NCI-H345 treated with DMSO at 0.1 percent for 48 hours (cell line): Measurements from ENCODE around the gene FBXO28.
A peak's percentile ranks its signal among the peaks of the same experiment; 100 is the strongest.
"Not testable (repeated sequence)": the region's sequence is repeated elsewhere in the genome, so short reads cannot be mapped to it uniquely, and the experiment has no call there.

ENCODE experiments used
- DNase-seq: peaks from one replicate; lab custom pipeline; 2025; ENCODE audit not compliant: unreplicated experiment; lab: John Stamatoyannopoulos, UW

FBXO28 gene, protein sequence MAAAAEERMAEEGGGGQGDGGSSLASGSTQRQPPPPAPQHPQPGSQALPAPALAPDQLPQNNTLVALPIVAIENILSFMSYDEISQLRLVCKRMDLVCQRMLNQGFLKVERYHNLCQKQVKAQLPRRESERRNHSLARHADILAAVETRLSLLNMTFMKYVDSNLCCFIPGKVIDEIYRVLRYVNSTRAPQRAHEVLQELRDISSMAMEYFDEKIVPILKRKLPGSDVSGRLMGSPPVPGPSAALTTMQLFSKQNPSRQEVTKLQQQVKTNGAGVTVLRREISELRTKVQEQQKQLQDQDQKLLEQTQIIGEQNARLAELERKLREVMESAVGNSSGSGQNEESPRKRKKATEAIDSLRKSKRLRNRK

DNA sequence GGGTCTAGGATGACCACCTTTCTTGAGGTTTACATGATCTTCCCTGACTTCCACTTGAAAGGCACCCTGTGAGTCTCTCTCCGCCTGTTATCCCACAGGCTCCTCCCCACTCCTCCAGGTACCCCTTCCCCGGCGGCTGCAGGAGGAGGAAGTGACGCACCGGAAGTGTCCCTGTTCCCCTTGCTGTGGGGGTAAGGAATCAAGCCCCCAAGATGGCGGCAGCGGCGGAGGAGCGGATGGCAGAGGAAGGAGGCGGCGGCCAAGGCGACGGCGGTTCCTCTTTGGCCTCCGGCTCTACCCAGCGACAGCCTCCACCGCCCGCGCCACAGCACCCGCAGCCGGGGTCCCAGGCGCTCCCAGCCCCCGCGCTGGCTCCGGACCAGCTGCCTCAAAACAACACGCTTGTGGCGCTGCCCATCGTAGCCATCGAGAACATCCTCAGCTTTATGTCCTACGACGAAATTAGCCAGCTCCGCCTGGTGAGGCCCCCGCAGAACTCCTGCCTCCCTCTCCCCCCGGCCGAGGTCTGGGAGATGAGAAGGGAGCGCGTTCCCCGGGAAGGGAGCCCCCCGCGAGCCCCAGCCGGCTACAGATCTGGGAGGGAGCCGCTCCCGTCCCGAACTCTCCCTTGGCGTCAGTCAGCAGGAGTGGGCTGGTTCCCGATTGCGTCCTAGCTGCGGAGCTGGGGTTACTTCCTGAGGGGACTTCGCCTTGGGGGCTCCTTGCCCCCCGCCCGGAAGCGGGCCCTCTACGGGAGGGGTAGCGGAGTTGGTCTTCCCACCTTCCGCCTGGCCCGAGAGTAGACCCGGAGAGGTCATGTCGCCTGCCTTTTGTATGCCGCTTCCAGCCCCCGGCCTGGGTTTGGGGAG, at the start of gene FBXO28:
Gene FBXO28 (plus strand): TSS at position 194 of the 869 bp plus-strand sequence. CDS start 19 bp downstream, at position 213.
- DNase-seq, result peak; percentile 93

DNA sequence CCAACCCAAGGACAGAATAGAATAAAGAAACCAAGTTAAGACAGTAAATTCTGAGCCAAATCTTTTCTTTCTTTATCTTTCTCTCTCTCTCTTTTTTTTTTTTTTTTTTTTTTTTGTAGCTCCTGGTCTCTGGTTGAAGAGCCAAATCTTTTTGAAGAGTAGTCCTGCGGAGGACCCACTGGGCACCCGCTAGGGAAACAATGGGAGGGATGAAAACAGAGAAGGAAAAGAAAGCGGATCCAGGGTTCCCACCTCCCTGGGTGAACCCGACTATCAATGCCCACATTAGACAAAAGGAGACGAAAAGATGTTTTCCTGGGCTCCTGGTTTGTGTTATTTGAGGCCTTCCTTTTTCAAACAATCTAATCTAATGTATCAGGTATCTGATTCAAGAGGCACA, 49.8 kb upstream of the FBXO28 start:
- DNase-seq, result no peak

DNA sequence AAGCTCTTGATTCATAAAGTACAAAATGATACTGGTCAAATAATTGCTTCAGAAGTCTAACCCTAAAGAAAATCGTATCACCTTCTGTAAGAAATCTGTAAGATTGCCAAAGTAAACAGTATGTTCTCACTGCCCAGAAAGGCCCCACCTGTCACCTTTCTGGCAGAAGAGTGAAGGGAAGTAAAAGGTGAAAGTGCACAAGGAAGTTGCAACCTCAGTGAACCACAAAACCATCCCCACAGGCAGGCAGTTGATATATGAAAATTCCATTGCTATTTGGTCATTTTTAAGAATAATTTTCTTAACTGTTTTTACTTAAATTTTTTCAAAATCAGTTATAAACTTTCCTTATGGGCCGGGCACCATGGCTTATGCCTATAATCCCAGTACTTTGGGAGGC, 48.5 kb upstream of the FBXO28 start:
- DNase-seq, result no peak

DNA sequence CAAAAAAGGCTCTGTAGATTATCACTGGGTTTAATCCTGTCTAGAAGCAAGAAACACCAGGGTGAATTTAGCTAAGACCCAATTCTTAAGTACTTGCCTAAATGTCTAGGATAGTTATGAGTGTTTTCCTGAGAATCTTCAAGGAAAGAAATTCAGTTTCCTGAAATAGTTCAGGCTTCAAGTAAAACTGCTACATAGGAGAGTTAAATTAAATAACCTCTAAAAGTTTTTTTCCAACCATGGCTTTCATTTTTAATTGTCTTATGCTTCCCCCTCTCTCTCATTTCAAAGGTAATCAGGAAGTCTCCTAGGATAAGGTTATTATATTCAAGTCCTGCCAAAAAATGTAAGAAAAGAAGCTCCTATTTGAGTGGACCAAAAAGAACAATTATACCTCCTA, 46.7 kb upstream of the FBXO28 start:
- no peak for DNase-seq

DNA sequence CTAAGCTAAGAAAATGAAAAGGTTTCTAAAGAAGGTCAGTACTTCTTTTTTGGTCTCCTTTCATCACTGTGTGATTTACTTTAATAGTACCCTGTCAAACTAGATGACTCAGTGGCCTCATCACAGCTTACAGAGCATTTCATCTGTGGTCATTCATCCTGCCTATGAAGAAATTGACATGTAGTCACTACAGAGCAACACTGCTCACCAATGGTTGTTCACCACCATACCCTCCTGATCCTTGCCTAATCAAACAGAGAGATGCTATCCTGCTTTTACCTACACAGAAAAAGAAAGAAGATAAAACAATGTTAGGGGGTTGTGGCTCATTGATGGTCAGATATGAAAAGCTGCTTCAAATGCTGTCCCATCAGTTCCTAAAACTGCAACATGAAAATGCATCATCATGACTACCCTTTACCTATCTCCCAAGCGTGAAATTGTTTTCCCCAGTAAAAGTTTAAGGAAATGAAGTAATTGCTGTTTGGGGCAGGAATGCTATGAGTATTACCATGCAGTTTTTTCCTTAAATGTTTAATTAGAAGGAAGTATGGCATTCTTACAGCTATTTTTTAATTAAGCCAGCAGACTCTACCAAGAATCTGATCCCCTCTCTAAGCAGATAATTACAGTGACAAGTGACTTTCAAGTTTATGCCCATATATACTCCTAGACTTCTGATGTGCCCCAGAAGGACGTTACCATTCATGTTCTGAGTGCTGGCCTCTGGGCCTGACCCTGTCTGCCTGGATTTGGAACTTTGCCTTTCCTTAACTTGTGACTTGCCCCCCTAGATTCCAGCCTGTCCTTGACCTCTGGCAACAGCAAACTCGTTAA, 46.1 kb upstream of the FBXO28 start:
- no peak for DNase-seq

DNA sequence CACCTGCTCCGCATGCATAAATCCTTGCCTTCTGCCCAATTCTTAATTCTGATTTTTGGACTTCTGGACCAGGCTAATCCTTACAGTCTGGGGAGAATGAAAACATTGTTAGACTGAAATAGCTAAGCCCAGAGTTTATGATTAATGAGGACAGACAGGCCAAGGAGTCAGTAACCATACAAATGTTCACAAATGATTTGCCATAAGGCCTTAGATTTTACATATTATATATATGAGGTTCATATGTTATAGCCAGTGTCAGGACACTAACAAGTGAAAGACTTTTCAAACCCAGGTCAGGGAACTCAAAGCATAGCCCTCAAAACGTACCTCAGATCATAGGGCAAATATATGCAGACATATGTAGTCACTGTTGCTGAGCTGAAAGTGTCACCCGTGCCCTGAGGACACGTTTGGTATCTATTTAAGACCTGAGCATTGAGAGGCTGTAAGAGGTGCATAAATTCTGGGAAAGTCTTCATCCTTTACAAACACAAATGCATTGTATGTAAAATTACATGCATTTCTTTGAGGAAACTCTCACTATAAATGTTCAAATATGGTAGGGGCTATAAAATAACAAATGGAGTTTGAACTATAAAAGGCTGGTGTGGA, 45.3 kb upstream of the FBXO28 start:
- no peak for DNase-seq

DNA sequence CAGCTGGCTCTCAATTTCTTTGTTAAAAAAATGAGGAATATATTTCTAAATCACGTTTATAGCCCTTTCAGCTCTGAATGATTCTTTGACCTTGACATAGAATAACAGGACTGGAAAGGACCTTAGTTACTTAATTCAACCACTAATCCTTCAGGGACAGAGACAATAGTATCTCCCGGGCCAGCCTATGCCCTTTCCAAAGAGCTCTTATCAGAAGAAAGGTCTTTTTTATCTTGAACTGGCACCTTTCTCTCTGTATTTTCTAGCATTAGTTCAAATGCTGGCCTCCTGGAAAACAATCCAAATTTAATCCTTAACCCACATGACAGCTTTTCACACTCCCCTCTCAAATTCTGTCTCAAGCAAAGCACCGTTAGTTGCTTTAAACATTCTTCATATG, 44.8 kb upstream of the FBXO28 start:
- no peak for DNase-seq

DNA sequence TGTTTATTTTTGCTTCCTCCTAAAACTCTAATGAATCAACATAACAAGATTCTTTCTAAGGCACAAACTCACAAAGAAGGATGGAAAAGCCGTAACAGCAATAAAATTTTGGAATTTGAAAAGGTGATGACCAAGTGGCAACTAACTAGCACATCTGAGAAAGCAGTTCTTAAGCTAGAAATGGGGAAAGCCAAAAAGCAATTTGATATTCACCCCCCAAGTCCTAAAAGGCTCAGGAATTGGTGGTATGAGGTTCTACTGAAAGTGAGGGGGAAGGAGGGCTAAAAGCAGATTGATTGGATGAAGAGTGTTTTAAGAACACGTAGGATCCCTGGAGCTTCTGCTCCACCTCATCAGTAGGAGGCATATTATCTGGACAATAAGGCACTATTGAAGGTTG, 43.4 kb upstream of the FBXO28 start:
- DNase-seq, result no peak

DNA sequence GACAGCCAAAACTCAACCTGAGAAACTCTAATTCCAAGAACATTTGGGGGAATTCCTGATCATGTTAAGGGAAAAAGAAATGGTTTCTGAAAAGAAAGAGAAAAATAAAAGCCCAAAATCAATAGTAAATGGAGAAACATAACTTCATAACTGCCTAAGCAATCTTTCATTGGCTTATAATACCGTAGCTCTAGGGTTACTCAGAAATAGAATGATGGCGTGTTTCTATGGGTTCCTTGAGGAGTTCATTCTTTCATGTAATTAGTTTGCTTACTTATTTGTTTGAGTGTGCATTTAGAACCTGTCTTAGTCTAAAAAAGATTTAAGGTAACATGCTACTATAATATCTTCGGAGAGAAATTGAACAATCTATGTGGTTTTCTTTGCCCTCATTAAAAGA, 37.5 kb upstream of the FBXO28 start:
- no peak for DNase-seq

DNA sequence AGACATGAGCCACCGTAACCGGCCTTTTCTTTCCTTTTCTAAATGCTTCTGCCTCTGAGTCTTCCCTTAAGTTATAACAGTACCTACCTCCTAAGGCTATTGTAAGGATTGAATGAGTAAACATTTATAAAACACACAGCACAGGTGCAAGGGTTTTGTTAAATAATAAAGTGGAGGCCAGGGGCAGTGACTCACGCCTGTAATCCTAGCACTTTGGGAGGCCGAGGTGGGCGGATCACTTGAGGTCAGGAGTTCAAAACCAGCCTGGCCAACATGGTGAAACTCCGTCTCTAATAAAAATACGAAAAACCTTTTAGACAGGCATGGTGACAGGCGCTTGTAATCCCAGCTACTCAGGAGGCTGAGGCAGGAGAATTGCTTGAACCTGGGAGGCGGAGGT, 34.3 kb upstream of the FBXO28 start:
- not testable (repeated sequence) for DNase-seq

DNA sequence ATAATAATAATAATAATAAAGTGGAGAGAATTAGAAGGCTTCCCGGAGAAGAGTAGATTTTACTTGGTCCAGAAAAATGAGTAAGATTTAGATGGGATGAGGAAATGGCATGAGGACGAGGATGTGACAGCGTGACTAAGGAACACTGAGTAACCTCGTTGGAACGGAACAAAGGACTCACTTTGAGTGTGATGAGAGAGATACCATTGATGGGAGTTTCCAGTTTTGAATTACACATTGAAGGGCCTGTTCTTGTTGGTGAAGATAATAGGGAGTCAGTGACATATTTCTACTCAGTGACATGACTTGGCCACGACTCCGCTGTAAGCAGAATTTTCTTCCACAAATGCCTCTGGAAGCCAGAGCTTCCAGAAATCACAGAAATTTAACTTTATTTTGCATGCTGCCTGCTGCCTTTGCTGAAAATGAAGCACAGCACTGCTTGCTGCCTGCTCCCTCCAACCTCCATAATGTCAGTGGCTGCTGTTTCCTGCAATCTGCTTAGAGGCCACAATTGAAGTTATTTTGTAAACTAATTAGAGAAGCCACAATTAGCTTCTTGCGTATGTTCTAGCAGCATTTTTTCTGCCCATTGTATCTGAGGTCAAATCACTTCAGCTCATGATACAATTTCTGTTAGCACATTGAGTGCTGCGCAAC, 33.7 kb upstream of the FBXO28 start:
- no peak for DNase-seq

DNA sequence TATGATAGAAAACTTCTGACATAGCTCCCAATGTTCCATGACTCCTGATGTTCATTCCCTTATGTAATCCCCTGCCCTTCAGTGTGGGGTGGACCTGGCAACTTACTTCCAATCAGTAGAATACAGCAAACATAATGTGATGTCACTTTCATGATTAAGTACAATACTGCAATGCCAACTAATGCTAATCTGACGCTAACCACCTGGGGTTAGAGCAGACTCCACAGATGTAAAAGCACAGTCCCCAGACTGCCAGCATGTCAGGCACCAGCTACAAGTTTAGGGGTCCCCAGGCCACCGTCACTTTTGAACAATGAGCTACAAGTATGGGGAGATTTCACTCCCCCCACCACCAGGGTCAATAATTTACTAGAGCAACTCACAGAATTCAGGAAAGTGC, 32.3 kb upstream of the FBXO28 start:
- DNase-seq, result no peak

DNA sequence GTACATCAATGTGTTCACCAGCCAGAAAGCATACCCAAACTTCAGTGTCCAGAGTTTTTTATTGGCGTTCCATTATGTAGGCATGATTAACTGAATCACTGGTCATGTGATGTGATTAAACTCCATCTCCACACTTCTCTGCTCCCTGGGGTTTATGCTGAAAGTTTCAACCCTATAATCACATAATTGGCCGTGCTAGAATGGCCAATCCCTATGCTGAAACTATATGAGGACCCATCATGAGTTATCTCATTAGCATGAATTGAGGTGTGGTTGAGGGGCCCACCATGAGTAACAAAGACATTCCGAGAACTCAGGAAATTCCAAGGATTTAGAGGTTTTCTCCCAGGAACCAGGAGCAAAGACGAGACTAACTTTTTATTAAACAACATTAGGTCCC, 31.8 kb upstream of the FBXO28 start:
- DNase-seq, result no peak

DNA sequence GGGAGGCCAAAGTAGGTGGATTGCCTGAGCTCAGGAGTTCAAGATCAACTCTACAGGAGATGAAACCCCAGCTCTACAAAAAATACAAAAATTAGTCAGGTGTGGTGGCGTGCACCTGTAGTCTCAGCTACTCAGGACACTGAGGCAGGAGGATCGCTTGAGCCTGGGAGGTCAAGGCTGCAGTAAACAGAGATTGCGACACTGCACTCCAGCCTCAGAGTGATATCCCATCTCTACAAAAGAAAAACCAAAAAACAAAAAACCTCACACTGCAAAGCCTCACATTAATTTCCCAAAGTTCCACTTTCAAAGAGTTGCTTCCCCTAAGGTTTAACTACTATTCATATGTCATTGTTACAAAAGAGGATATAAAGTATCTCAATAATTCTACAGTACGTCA, 29.0 kb upstream of the FBXO28 start:
- no peak for DNase-seq

DNA sequence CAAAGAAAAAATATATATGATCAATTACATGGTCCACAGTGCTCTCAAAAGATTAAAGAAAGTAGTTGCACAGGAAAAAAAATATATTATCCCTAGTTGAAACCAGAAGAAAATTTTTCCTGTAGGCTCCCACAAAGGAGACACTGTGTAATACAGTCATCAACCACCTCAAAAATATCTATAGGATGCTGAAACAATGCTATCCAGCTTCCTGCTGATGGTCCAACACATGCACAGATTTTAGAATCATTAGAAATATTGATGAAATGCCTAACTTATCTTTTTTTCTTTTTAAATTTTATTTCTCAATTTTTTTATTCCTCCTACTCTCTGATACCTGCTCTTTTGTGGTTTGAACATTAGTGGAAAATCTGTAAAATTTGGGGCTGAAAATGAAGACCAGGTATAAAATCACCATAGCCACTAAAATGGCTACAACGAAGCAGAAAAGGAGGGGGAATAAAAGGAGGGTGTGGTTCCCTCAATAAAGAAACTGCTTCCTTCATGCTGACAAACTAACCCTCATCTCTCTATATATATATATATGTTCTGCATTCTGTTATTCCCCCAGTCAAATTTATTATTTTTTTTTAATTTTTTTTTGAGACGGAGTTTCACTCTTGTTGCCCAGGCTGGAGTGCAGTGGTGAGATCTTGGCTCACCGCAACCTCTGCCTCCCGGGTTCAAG, 28.3 kb upstream of the FBXO28 start:
- DNase-seq, result no peak

DNA sequence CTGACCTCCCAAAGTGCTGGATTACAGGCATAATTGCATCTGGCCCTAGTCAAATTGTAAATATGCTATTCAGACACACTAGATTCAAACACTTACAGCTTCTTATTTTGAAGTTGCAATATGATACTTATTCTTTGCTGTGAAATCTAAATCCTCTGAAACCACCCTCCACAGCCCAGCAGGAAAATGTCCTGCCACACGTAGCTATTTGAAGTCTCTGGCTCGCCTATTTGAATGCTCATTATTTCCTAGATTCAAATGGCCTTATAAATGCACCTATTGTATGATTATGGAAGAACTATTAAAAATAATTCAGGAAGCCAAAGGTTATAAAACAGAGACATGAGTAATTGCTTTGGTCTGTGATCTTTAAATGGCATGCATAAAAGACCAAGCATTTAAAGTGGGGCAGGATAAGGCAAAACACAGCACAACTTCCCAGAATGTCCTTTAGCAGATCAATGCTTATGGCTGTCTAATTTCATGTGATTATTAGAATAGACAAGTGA, 26.6 kb upstream of the FBXO28 start:
- no peak for DNase-seq

DNA sequence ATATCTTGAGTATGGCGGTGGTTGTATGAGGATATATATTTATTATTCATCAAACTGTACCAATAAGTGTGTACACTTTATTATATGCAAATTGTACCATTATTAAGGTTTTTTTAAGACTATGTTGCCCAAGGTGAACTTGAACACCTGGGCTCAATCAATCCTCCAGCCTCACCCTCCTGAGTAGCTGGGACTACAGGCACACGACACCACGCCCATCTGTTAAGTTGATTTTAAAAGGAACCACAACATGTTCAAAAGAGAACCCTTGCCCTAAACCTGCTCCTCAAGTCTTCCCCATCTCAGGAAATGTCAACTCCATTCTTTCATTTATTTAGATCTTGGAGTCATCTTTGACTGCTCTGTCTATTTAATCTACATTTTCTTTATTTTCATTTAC, 24.3 kb upstream of the FBXO28 start:
- no peak for DNase-seq

DNA sequence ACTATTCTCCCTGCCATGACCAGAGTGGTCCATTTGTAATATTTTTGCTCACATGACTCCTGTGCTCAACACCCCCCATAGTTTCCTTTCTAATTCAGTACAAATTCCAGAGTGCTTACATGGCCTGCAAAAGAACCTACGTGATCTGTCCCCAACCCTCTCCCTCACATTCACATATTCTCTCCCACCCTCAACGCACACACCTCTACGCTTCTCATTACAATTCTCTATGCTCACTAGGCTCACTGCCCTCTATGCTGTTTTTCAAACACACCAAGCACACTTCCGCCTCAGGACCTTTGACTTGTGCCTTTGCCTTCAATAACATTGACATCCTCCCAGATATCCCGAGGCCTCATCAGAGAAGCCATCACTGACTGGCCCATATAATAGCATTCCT, 23.8 kb upstream of the FBXO28 start:
- no peak for DNase-seq

DNA sequence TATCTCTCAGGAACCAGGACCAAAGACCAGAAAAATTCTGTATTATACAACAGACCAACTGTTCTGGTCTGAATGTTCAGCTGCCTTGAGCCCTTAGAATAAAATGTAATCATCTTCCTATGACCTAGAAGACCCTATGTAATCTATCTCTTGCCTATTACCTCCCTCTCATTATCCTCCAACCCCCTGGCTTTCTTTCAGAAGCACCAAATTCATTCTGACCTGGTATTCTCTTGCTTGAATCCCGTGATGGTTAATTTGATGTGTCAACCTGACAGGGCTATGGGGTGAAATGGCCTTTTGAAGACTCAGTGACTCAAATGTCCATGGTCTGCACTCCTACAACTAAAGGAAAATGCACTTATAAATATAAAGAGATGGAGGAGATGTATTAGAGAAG, 21.8 kb upstream of the FBXO28 start:
- no peak for DNase-seq

DNA sequence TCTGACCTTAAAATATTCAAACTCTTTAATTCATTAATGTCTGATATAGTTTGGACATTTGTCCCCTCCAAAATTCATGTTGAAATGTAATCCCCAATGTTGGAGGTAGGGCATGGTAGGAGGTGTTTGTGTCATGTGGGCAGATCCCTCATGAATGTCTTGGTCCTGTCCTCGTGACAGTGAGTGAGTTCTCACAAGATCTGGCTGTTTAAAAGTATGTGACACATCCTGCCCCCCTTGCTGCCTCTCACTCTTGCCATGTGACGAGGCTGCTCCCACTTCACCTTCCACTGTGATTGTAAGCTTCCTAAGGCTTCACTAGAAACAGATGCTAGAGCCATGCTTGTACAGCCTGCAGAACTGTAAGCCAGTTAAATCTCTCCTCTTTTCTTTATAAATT, 21.3 kb upstream of the FBXO28 start:
- DNase-seq, result no peak
